ENCODE results near the gene CDC42EP3.

GRCh38 chr2:37642907-37643729 lies 28.3 kb downstream of the CDC42EP3 start:
- TF ChIP-seq CTCF (IDR thresholded peaks at IDR 0.05) (no peak), POLR2A (IDR thresholded peaks at IDR 0.05) (no peak)
